RWPE2 (cell line): ENCODE measurements around the gene SLC49A4.
A peak's percentile ranks its signal among the peaks of the same experiment; 100 is the strongest.
"Not testable (repeated sequence)": the region's sequence is repeated elsewhere in the genome, so short reads cannot be mapped to it uniquely, and the experiment has no call there.

Experiments used
- ATAC-seq: fragments of 200-7000 bp; cut with Tn5 transposase; 3 replicates; pipeline ENCODE4 v1.9.1; 2021; ENCODE audit warnings: low read depth
- DNase-seq: peaks from one replicate; pipeline ENCODE4 v3.0.0-alpha.2; 2020; ENCODE audit warnings: low spot score
- H3K27ac ChIP-seq: fragments of 450-650 bp; 2 replicates; pipeline ENCODE4 v1.5.1; 2017; ENCODE audit warnings: mild to moderate bottlenecking; ENCODE audit not compliant: poor library complexity, severe bottlenecking
- H3K27me3 ChIP-seq: fragments of 250-450 bp; sonication (Bioruptor Pico); 2 replicates; pipeline ENCODE4 v1.5.1; 2021; ENCODE audit warnings: mild to moderate bottlenecking, moderate library complexity; ENCODE audit not compliant: insufficient read depth, poor library complexity, severe bottlenecking
- H3K36me3 ChIP-seq: fragments of 250-450 bp; sonication (Bioruptor Pico); 2 replicates; pipeline ENCODE4 v1.5.1; 2020; ENCODE audit warnings: low read depth, mild to moderate bottlenecking, moderate library complexity
- H3K4me1 ChIP-seq: fragments of 250-450 bp; sonication (Bioruptor Pico); 2 replicates; pipeline ENCODE4 v1.5.1; 2021; ENCODE audit warnings: mild to moderate bottlenecking, moderate library complexity; ENCODE audit not compliant: insufficient read depth, poor library complexity, severe bottlenecking
- H3K4me3 ChIP-seq: fragments of 250-450 bp; sonication (Bioruptor Pico); 2 replicates; pipeline ENCODE4 v1.5.1; 2021; ENCODE audit warnings: mild to moderate bottlenecking, moderate library complexity; ENCODE audit not compliant: severe bottlenecking
- H3K9me3 ChIP-seq: fragments of 250-450 bp; sonication (Bioruptor Pico); 2 replicates; pipeline ENCODE4 v1.5.1; 2021; ENCODE audit warnings: mild to moderate bottlenecking, moderate library complexity; ENCODE audit not compliant: severe bottlenecking
- TF ChIP-seq, protein P1 (sequence below): fragments of 450-650 bp; IDR thresholded peaks from one replicate; pipeline ENCODE4 v1.5.1; 2017; ENCODE audit warnings: mild to moderate bottlenecking, moderate library complexity; ENCODE audit not compliant: poor library complexity, severe bottlenecking

Gene SLC49A4, protein sequence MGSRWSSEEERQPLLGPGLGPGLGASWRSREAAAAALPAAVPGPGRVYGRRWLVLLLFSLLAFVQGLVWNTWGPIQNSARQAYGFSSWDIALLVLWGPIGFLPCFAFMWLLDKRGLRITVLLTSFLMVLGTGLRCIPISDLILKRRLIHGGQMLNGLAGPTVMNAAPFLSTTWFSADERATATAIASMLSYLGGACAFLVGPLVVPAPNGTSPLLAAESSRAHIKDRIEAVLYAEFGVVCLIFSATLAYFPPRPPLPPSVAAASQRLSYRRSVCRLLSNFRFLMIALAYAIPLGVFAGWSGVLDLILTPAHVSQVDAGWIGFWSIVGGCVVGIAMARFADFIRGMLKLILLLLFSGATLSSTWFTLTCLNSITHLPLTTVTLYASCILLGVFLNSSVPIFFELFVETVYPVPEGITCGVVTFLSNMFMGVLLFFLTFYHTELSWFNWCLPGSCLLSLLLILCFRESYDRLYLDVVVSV

DNA sequence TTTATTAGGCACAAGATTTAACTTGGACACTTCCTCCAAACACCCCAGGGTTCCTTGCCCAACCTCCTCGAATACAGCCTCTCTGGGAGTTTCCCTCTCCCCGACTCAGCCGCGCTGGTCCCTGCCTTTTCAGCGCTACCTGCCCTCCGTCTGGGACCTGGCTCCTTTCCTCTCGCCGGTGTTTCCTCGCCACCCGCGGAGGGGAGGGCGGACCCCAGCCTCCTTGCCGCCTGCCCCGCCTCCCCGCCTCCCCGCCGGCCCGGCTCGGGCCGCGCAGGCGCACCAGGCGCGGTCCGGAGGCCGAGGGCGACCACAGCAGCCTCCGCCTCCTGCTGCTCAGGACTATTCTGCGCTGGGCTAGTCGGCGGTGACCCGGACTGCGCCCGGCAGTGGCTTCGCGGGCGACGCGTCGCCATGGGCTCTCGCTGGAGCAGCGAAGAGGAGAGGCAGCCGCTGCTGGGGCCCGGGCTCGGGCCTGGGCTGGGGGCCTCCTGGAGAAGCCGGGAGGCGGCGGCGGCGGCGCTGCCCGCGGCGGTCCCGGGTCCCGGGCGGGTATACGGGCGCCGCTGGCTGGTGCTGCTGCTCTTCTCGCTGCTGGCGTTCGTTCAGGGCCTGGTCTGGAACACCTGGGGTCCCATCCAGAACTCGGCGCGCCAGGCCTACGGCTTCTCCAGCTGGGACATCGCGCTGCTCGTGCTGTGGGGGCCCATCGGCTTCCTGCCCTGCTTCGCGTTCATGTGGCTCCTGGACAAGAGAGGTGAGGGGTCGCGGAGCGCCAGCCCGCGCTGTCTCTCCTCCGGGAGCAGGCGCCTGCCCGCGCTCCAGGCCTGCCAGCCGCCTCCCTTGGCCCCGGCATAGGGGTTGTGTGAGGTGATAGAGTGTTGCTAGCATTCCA lies at the start of gene SLC49A4:
Gene SLC49A4 (plus strand): TSS at position 291 of the 895 bp plus-strand sequence. CDS start 124 bp downstream, at position 415.
- peak; percentile 69 for DNase-seq

DNA sequence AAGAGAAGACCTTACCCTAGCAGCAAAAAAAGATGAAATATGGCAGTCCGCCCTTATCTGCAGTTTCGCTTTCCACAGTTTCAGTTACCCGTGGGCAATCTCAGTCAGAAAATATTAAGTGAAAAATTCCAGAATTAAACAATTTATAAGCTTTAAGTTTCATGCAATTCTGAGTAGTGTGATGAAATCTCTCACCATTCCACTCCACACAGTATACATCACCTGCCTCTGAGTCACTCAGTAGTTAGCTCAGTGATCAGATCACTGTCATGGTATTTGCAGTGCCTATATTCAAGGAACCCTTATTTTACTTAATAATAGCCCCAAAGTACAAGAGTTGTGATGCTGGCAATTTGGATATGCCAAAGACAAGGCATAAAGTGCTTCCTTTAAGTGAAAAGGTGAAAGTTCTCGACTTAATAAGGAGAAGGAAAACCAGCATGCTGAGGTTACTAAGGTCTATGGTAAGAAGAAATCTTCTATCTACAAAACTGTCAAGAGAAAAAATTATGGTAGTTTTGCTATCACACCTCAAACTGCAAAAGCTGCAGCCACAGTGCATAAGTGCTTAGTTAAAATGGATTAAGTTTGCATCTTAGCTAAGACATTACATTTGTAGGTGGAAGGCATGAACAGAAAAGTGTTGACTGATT lies 49.4 kb upstream of the SLC49A4 start:
- TF ChIP-seq, protein P1, sequence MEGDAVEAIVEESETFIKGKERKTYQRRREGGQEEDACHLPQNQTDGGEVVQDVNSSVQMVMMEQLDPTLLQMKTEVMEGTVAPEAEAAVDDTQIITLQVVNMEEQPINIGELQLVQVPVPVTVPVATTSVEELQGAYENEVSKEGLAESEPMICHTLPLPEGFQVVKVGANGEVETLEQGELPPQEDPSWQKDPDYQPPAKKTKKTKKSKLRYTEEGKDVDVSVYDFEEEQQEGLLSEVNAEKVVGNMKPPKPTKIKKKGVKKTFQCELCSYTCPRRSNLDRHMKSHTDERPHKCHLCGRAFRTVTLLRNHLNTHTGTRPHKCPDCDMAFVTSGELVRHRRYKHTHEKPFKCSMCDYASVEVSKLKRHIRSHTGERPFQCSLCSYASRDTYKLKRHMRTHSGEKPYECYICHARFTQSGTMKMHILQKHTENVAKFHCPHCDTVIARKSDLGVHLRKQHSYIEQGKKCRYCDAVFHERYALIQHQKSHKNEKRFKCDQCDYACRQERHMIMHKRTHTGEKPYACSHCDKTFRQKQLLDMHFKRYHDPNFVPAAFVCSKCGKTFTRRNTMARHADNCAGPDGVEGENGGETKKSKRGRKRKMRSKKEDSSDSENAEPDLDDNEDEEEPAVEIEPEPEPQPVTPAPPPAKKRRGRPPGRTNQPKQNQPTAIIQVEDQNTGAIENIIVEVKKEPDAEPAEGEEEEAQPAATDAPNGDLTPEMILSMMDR: no peak
- no peak overlapping the region for H3K27ac ChIP-seq
- ATAC-seq: peak; percentile 100

More for the DNA sequence above, at the start of gene SLC49A4:
- peak; percentile 70 for ATAC-seq
- Histone ChIP-seq H3K27me3 (no peaks in the 10 kb centered on the region), H3K27ac (peak within 1 kb of the TSS; percentile 86), H3K4me1 (peaks cover 16% of the 10 kb centered on the region), H3K36me3 (no peaks in the 10 kb centered on the region), H3K4me3 (peak within 1 kb of the TSS; percentile 58), H3K9me3 (no peaks in the 10 kb centered on the region)
- TF ChIP-seq, protein P1: no peak

DNA sequence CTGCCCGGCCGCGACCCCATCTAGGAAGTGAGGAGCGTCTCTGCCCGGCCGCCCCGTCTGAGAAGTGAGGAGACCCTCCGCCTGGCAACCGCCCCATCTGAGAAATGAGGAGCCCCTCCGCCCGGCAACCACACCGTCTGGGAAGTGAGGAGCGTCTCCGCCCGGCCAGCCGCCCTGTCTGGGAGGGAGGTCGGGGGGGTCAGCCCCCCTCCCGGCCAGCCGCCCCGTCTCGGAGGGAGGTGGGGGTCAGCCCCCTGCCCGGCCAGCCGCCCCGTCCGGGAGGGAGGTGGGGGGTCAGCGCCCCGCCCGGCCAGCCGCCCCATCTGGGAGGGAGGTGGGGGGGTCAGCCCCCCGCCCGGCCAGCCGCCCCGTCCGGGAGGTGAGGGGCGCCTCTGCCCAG lies 47.6 kb upstream of the SLC49A4 start:
- H3K4me1 ChIP-seq: peaks cover 11% of the 10 kb centered on the region
- H3K36me3 ChIP-seq, H3K27ac ChIP-seq, H3K9me3 ChIP-seq, ATAC-seq, H3K27me3 ChIP-seq, DNase-seq, H3K4me3 ChIP-seq: not testable (repeated sequence)

More for the DNA sequence above, 49.4 kb upstream of the SLC49A4 start:
- H3K4me1 ChIP-seq: peaks cover 11% of the 10 kb centered on the region
- H3K4me3 ChIP-seq: no peak overlapping the region
- H3K9me3 ChIP-seq: no peaks in the 10 kb centered on the region
- no peaks in the 10 kb centered on the region; the same call in 1 of the 2 replicates for H3K36me3 ChIP-seq
- DNase-seq: no peak
- no peaks in the 10 kb centered on the region for H3K27me3 ChIP-seq

DNA sequence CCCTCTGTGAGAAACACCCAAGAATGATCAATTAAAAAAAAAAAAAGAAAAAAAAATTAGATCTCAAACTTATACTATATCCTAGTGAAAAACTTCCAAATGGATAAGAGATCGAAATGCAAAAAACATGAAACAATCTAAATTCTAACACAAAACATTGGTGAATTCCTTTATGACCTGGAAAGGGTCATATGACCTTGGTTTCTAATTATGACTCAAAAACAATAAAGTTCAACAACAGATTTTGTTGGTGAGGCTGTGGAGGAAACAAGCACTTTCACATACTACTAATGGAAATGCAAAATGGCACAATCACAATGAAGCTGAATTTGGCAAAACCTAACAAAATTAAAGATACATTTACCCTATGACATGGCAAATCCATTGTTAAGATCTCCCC lies 46.5 kb upstream of the SLC49A4 start:
- Histone ChIP-seq H3K36me3 (no peaks in the 10 kb centered on the region), H3K4me1 (peaks cover 11% of the 10 kb centered on the region), H3K9me3 (no peaks in the 10 kb centered on the region), H3K27ac (no peak overlapping the region), H3K4me3 (no peak overlapping the region), H3K27me3 (no peaks in the 10 kb centered on the region)
- no peak for DNase-seq
- no peak for ATAC-seq
- TF ChIP-seq, protein P1: no peak

DNA sequence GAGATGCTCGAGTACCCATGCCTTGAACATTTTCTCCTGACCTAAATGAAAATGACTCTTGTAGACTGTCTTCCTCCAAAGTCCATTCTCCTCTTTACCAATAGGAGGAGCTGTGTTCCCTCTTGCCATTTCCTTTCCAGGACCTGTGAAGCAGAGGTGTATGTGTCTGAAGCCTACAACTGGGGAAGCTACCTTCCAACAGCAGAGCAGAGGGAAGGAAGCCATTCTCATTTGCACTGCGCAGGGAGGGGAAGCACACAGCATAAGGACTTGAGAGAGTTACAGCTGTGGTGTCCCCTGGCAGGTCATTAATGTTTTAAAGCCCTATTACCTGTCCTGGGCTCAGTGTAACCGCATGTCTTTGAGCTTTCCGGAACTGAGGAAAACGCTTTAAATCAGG lies 39.9 kb upstream of the SLC49A4 start:
- peak; percentile 71; the same call in 1 of the 3 replicates for ATAC-seq
- H3K4me3 ChIP-seq: no peak overlapping the region

More for the DNA sequence above, 39.9 kb upstream of the SLC49A4 start:
- TF ChIP-seq, protein P1: peak; percentile 81
- no peak overlapping the region for H3K27ac ChIP-seq
- DNase-seq: no peak
- peaks cover 7% of the 10 kb centered on the region for H3K36me3 ChIP-seq
- no peaks in the 10 kb centered on the region for H3K4me1 ChIP-seq
- H3K9me3 ChIP-seq: no peaks in the 10 kb centered on the region
- H3K27me3 ChIP-seq: no peaks in the 10 kb centered on the region
